ENCODE results near the gene AURKA.

- TF ChIP-seq EZH2 (IDR thresholded peaks at IDR 0.05; ENCODE audit: borderline replicate concordance, low read depth, low read length, severe bottlenecking): no peak
- TF ChIP-seq CTCF (IDR thresholded peaks at IDR 0.05; ENCODE audit: borderline replicate concordance, extremely low read depth, low read length, poor library complexity, severe bottlenecking): no peak
Observed at GRCh38 chr20:56423886-56424285, 31.9 kb upstream of the AURKA start.

All from DND-41 (cell line).